Panc1 (cell line): ENCODE measurements around the gene PRR35. TPM values are rescaled to one million over a fixed set of nuclear protein-coding genes. Genes with fewer than 3 reads are reported as not detected.
A peak's percentile ranks its signal among the peaks of the same experiment; 100 is the strongest.

ENCODE experiments used
- ATAC-seq: fragments of 200-7000 bp; cut with Tn5 transposase; 2 replicates; pipeline ENCODE4 v1.9.1; 2020; ENCODE audit warnings: mild to moderate bottlenecking, moderate library complexity
- BruUV-seq: library from RNA; stranded (reverse); fragments of 400-500 nt; replicated peaks from 2 replicates; lab custom pipeline; 2021; lab: Mats Ljungman, UMichigan
- CTCF ChIA-PET: fragments of 300-600 bp; sonication (Branson Sonifier 250); formaldehyde crosslinking; loops from one replicate; lab custom pipeline; 2022; ENCODE audit warnings: antibody characterized with exemption; lab: Charles Lee
- POLR2A ChIA-PET: fragments of 300-600 bp; sonication (Branson Sonifier 250); formaldehyde crosslinking; loops from one replicate; lab custom pipeline; 2022; ENCODE audit warnings: antibody characterized with exemption; lab: Charles Lee
- DNase-seq: peaks from one replicate; pipeline ENCODE4 v3.0.0-alpha.2; 2010; ENCODE audit warnings: low read depth, low spot score
- H3K27ac ChIP-seq: 2 replicates; pipeline ENCODE4 v1.5.1; 2011; ENCODE audit warnings: mild to moderate bottlenecking, low read length, inconsistent platforms
- H3K27me3 ChIP-seq: fragments of 200-500 bp; sonication (Bioruptor generic); 2 replicates; pipeline ENCODE4 v1.6.0; 2014; ENCODE audit warnings: low read length, inconsistent platforms; ENCODE audit not compliant: control insufficient read depth, insufficient read depth
- H3K36me3 ChIP-seq: fragments of 200-500 bp; sonication (Bioruptor generic); 2 replicates; pipeline ENCODE4 v1.5.1; 2014; ENCODE audit warnings: inconsistent platforms, mild to moderate bottlenecking, low read length, moderate library complexity; ENCODE audit not compliant: control insufficient read depth, insufficient read depth
- H3K4me1 ChIP-seq: 2 replicates; pipeline ENCODE4 v1.5.1; 2011; ENCODE audit warnings: inconsistent platforms, mild to moderate bottlenecking, low read length, moderate library complexity; ENCODE audit not compliant: control insufficient read depth, insufficient read depth
- H3K4me3 ChIP-seq, 2 experiments: 2 replicates each; pipeline ENCODE4 v1.5.1; 2011 to 2012; ENCODE audit warnings: low read depth in 2 of 2, low read length in 2 of 2, mild to moderate bottlenecking in 2 of 2, inconsistent platforms in 1 of 2, moderate library complexity in 1 of 2
- H3K9me3 ChIP-seq: fragments of 200-500 bp; sonication (Bioruptor generic); 2 replicates; pipeline ENCODE4 v1.5.1; 2014; ENCODE audit warnings: low read depth, mild to moderate bottlenecking, inconsistent platforms, low read length, moderate library complexity; ENCODE audit not compliant: control insufficient read depth, insufficient read depth
- POLR2AphosphoS5 ChIP-seq: IDR thresholded peaks from 2 replicates; pipeline ENCODE4 v1.6.1; 2012; ENCODE audit warnings: mild to moderate bottlenecking, low read depth, low read length, moderate library complexity
- SIN3A ChIP-seq: IDR thresholded peaks from 2 replicates; pipeline ENCODE4 v1.6.1; 2012; ENCODE audit warnings: low read depth, mild to moderate bottlenecking, low read length, moderate library complexity, borderline replicate concordance; ENCODE audit not compliant: insufficient read depth
- TCF7L2 ChIP-seq: IDR thresholded peaks from 2 replicates; pipeline ENCODE4 v1.6.1; 2011; ENCODE audit warnings: mild to moderate bottlenecking, low read depth, low read length, inconsistent platforms
- in situ Hi-C: cut with HindIII; loops from 2 replicates; pipeline ENCODE4 v1.10.0; 2016; ENCODE audit warnings: low sequenced_read_pairs, low pct_unique_long_range_greater_than_20kb
- intact Hi-C: fragments of 100-400 bp; cut with micrococcal nuclease; formaldehyde crosslinking; loops from one replicate; pipeline ENCODE4 v1.10.0; 2022; ENCODE audit not compliant: unreplicated experiment
- total RNA-seq: library from RNA; stranded (reverse); gene quantifications from one replicate; pipeline ENCODE4 v1.2.1, GENCODE V29; 2021; ENCODE audit not compliant: unreplicated experiment
- TF ChIP-seq, protein P1 (sequence below), 2 experiments: IDR thresholded peaks; 2 replicates each; pipeline ENCODE4 v1.6.1; 2011 to 2012; ENCODE audit warnings: low read depth in 2 of 2, control low read depth in 1 of 2, low read length in 1 of 2, mild to moderate bottlenecking in 1 of 2, moderate library complexity in 1 of 2; ENCODE audit not compliant: insufficient read depth in 1 of 2
- TF ChIP-seq, protein P2 (sequence below): fragments of 450-650 bp; IDR thresholded peaks from 2 replicates; pipeline ENCODE4 v1.5.1; 2017; ENCODE audit warnings: mild to moderate bottlenecking

PRR35 gene
- total RNA-seq, 1 experiment from 2014 or later, result 2.2 TPM

DNA sequence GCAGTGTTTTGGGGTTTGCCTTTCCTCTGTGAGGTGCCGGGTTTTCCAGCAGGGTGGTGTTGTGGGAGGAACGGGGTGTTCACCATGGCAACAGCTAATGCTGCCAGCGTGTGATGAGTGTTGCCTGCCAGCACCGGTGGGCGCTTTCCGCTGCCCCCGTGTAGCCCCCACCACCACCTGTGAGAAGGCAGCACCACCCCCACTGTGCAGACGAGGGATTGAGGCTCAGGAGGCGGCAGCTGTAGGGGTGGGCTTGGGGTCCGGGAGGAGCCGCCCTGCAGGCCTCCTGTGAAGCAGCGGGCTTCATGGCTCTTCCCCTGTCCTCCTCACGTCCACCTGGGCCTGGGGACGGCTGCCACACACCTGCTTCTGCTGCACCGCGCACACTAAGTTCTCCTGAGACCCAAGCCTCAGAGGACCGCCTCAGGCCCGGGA is 34.9 kb downstream of the PRR35 start:
- no peak overlapping the region for H3K27ac ChIP-seq
- H3K27me3 ChIP-seq, result no peaks in the 10 kb centered on the region
- no peaks in the 10 kb centered on the region for H3K36me3 ChIP-seq
- intact Hi-C loops, result no loop called here
- TF ChIP-seq TCF7L2 (no peak), SIN3A (no peak), POLR2AphosphoS5 (no peak)
- TF ChIP-seq, protein P1, sequence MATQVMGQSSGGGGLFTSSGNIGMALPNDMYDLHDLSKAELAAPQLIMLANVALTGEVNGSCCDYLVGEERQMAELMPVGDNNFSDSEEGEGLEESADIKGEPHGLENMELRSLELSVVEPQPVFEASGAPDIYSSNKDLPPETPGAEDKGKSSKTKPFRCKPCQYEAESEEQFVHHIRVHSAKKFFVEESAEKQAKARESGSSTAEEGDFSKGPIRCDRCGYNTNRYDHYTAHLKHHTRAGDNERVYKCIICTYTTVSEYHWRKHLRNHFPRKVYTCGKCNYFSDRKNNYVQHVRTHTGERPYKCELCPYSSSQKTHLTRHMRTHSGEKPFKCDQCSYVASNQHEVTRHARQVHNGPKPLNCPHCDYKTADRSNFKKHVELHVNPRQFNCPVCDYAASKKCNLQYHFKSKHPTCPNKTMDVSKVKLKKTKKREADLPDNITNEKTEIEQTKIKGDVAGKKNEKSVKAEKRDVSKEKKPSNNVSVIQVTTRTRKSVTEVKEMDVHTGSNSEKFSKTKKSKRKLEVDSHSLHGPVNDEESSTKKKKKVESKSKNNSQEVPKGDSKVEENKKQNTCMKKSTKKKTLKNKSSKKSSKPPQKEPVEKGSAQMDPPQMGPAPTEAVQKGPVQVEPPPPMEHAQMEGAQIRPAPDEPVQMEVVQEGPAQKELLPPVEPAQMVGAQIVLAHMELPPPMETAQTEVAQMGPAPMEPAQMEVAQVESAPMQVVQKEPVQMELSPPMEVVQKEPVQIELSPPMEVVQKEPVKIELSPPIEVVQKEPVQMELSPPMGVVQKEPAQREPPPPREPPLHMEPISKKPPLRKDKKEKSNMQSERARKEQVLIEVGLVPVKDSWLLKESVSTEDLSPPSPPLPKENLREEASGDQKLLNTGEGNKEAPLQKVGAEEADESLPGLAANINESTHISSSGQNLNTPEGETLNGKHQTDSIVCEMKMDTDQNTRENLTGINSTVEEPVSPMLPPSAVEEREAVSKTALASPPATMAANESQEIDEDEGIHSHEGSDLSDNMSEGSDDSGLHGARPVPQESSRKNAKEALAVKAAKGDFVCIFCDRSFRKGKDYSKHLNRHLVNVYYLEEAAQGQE (IDR thresholded peaks at IDR 0.05; ENCODE audit: insufficient read depth in 1 of 2, low read depth in 2 of 2, low read length in 1 of 2), result no peak
- TF ChIP-seq, protein P2, sequence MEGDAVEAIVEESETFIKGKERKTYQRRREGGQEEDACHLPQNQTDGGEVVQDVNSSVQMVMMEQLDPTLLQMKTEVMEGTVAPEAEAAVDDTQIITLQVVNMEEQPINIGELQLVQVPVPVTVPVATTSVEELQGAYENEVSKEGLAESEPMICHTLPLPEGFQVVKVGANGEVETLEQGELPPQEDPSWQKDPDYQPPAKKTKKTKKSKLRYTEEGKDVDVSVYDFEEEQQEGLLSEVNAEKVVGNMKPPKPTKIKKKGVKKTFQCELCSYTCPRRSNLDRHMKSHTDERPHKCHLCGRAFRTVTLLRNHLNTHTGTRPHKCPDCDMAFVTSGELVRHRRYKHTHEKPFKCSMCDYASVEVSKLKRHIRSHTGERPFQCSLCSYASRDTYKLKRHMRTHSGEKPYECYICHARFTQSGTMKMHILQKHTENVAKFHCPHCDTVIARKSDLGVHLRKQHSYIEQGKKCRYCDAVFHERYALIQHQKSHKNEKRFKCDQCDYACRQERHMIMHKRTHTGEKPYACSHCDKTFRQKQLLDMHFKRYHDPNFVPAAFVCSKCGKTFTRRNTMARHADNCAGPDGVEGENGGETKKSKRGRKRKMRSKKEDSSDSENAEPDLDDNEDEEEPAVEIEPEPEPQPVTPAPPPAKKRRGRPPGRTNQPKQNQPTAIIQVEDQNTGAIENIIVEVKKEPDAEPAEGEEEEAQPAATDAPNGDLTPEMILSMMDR, result no peak
- no peaks in the 10 kb centered on the region for H3K9me3 ChIP-seq
- DNase-seq, result no peak
- POLR2A ChIA-PET, result no interaction called here
- ATAC-seq, result no peak
- in situ Hi-C loops, result no loop called here
- peaks cover 26% of the 10 kb centered on the region for H3K4me1 ChIP-seq
- BruUV-seq, result no TSS peak
- no peak overlapping the region for H3K4me3 ChIP-seq
- CTCF ChIA-PET, result no interaction called here

DNA sequence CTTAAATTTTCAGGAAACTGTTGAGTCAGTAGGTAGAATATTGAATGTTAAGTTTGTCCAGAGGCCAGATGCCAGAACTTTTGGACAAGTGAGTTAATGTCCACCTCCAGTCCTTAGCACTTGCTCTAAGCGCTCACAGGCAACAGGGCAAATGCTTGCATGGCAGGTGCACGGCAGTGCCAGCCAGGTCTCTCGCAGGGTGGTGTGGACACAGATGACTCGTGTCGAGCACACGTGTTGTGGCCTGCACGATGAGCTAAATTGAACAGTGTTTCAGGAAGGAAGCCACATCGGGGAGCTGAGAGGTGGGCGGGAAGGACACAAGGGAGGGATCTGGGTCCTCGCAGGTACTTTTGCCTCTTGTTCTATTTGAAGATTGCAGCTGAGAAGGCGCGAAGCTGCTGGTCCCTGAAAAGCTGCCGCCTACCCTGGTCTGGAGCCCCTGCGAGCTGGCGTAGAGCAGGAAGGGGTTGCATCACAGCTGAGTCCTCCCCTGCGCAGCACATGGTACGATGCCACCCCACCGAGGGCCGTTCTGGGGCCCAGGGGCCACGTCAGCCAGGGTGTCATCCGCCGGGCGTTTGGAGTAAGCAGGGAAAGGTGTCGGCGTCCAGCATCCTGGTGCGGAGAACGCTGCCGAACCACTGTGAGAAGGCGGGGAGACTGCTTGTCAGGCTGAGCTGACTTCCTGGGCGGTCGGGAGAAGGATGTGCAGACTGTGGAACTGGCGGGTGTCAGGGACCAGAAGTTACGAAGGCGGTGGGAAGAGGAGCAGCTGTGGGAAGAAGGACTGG is 35.9 kb downstream of the PRR35 start:
- Histone ChIP-seq H3K27ac (no peak overlapping the region), H3K4me3 (no peak overlapping the region), H3K27me3 (no peaks in the 10 kb centered on the region), H3K4me1 (peaks cover 26% of the 10 kb centered on the region), H3K36me3 (no peaks in the 10 kb centered on the region), H3K9me3 (no peaks in the 10 kb centered on the region)
- TF ChIP-seq POLR2AphosphoS5 (no peak), TCF7L2 (no peak), SIN3A (no peak)
- TF ChIP-seq, protein P2, result no peak
- TF ChIP-seq, protein P1 (IDR thresholded peaks at IDR 0.05; ENCODE audit: insufficient read depth in 1 of 2, low read depth in 2 of 2, low read length in 1 of 2), result no peak
- in situ Hi-C loops (no loop called here), intact Hi-C loops (no loop called here)
- ChIA-PET CTCF (interaction anchor here (0.6 kb wide), 1 partner anchor 13 kb away, joined by 5 read pairs; no protein-coding TSS in a partner anchor), POLR2A (no interaction called here)
- no peak for DNase-seq
- no peak for ATAC-seq
- TSS peak; percentile 34 for BruUV-seq
